Measurements from ENCODE around the gene CLEC18B.

GRCh38 chr16:74455213-74455612 is 33.9 kb upstream of the CLEC18B start:
- TF ChIP-seq, protein P1, sequence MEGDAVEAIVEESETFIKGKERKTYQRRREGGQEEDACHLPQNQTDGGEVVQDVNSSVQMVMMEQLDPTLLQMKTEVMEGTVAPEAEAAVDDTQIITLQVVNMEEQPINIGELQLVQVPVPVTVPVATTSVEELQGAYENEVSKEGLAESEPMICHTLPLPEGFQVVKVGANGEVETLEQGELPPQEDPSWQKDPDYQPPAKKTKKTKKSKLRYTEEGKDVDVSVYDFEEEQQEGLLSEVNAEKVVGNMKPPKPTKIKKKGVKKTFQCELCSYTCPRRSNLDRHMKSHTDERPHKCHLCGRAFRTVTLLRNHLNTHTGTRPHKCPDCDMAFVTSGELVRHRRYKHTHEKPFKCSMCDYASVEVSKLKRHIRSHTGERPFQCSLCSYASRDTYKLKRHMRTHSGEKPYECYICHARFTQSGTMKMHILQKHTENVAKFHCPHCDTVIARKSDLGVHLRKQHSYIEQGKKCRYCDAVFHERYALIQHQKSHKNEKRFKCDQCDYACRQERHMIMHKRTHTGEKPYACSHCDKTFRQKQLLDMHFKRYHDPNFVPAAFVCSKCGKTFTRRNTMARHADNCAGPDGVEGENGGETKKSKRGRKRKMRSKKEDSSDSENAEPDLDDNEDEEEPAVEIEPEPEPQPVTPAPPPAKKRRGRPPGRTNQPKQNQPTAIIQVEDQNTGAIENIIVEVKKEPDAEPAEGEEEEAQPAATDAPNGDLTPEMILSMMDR (IDR thresholded peaks at IDR 0.05): no peak
- no peak for TF ChIP-seq POLR2A (IDR thresholded peaks at IDR 0.05)

All from prostate gland (tissue), 2 donors.